ENCODE results near the gene MRPL40.

DNA sequence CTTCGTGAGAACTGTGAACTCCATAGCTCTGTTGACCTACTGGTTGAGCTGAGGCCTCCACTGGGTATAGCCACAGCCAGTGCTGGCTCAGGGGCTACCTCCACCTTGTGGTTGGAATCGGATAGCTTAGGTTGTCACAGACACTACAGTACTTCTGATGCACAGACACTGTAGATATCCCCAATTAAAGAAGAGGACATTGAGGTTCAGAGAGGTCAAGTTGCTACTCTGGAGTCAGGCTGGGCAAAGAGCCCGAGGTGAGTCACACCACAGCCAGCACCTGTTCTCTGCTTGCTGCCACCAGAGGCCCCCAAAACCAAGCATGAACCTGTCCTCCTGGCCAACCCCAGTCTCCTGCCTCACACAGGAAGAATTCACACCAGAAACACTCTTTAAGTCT, 41.2 kb downstream of the MRPL40 start:
- TF ChIP-seq FOXA1 (IDR thresholded peaks at IDR 0.05) (no peak), FOXM1 (IDR thresholded peaks at IDR 0.05; ENCODE audit: borderline replicate concordance) (no peak), SP1 (IDR thresholded peaks at IDR 0.05) (no peak), TARDBP (IDR thresholded peaks at IDR 0.05) (no peak), ZNF384 (IDR thresholded peaks at IDR 0.05) (no peak), SUZ12 (IDR thresholded peaks at IDR 0.05) (no peak)

Measured in HEK293T (cell line).